HepG2 (cell line): ENCODE measurements around the gene TBC1D22A. TPM values are rescaled to one million over a fixed set of nuclear protein-coding genes. Genes with fewer than 3 reads are reported as not detected.

Experiments
- ATAC-seq: fragments of 200-7000 bp; cut with Tn5 transposase; 3 replicates; pipeline ENCODE4 v1.9.1; 2020; ENCODE audit warnings: mild to moderate bottlenecking, moderate library complexity
- BruUV-seq: library from RNA; stranded (reverse); fragments of 400-500 nt; replicated peaks from 2 replicates; lab custom pipeline; 2021; lab: Mats Ljungman, UMichigan
- CTCF ChIA-PET: fragments of 300-600 bp; formaldehyde crosslinking; extraction: SDS; loops from one replicate; lab custom pipeline; 2021; ENCODE audit warnings: low total read pairs, inconsistent platforms, low intra/inter-chr PET ratio; lab: Yijun Ruan, JAX
- POLR2A ChIA-PET: fragments of 350-600 bp; sonication (Branson Sonifier 250); formaldehyde crosslinking; loops from one replicate; lab custom pipeline; 2020; ENCODE audit warnings: antibody characterized with exemption, inconsistent platforms; lab: Yijun Ruan, JAX
- DNase-seq: peaks from one replicate; pipeline ENCODE4 v3.0.0-alpha.2; 2015; ENCODE audit warnings: low spot score
- FAIRE-seq: peaks from 3 replicates; lab custom pipeline; 2011; peaks lifted over from hg19 to GRCh38; lab: Jason Lieb, UNC
- H2AFZ ChIP-seq: one replicate; pipeline ENCODE4 v1.6.1; 2011; ENCODE audit warnings: low read length, inconsistent platforms
- H3K27ac ChIP-seq: fragments of 300-600 bp; 3 replicates; pipeline ENCODE4 v1.8.0; 2011; ENCODE audit warnings: mixed run types, mild to moderate bottlenecking, mixed read lengths, low read length, inconsistent platforms; ENCODE audit not compliant: insufficient read depth; ENCODE audit errors: extremely low read length
- H3K27me3 ChIP-seq, 2 experiments: fragments of 200-600 bp in 1 of 2; 2 replicates in 1 of 2; 3 replicates in 1 of 2; pipeline versions ENCODE4 v1.6.0 to v1.8.0; 2011; ENCODE audit warnings: low read length in 2 of 2, mild to moderate bottlenecking in 2 of 2, moderate library complexity in 2 of 2, inconsistent platforms in 1 of 2; ENCODE audit not compliant: insufficient read depth in 2 of 2, control insufficient read depth in 1 of 2
- H3K36me3 ChIP-seq, 2 experiments: fragments of 200-600 bp in 1 of 2; replicated peaks in 1 of 2; 2 replicates in 1 of 2; 3 replicates in 1 of 2; pipeline versions ENCODE4 v1.5.1 to v1.8.0; 2011; ENCODE audit warnings: low read length in 2 of 2, inconsistent platforms in 1 of 2; ENCODE audit not compliant: insufficient read depth in 2 of 2, control insufficient read depth in 1 of 2
- H3K4me1 ChIP-seq: 2 replicates; pipeline ENCODE4 v1.5.1; 2012; ENCODE audit warnings: low read length, inconsistent platforms; ENCODE audit not compliant: insufficient read depth
- H3K4me2 ChIP-seq: 2 replicates; pipeline ENCODE4 v1.6.0; 2011; ENCODE audit warnings: low read depth, low read length, inconsistent platforms
- H3K4me3 ChIP-seq, 3 experiments: fragments of 200-600 bp in 1 of 3; sonication (generic), shearing (Covaris generic) in 1 of 3; replicated peaks in 1 of 3; 2 replicates each; pipeline ENCODE4 v1.5.1; 2011 to 2016; ENCODE audit warnings: low read length in 3 of 3, inconsistent platforms in 2 of 3, low read depth in 2 of 3, mild to moderate bottlenecking in 2 of 3, control low read depth in 1 of 3, mixed read lengths in 1 of 3; ENCODE audit not compliant: insufficient read depth in 1 of 3
- H3K79me2 ChIP-seq: one replicate; pipeline ENCODE4 v1.6.1; 2011; ENCODE audit warnings: low read length, inconsistent platforms; ENCODE audit not compliant: insufficient read depth
- H3K9ac ChIP-seq: 2 replicates; pipeline ENCODE4 v1.6.0; 2011; ENCODE audit warnings: mild to moderate bottlenecking, low read depth, low read length, inconsistent platforms; ENCODE audit not compliant: insufficient read depth
- H3K9me3 ChIP-seq: 2 replicates; pipeline ENCODE4 v1.5.1; 2012; ENCODE audit warnings: mild to moderate bottlenecking, low read length
- H4K20me1 ChIP-seq: 2 replicates; pipeline ENCODE4 v1.6.0; 2011; ENCODE audit warnings: inconsistent platforms, mild to moderate bottlenecking, low read length, moderate library complexity; ENCODE audit not compliant: insufficient read depth
- ATF5 ChIP-seq: sonication (generic); formaldehyde crosslinking; IDR thresholded peaks from 2 replicates; pipeline ENCODE4 v1.4.0; 2020; ENCODE audit warnings: mild to moderate bottlenecking, low read depth, missing genetic modification reagents
- BORCS8-MEF2B ChIP-seq: sonication (generic); formaldehyde crosslinking; IDR thresholded peaks from 2 replicates; pipeline ENCODE4 v1.8.0; 2022; ENCODE audit warnings: mild to moderate bottlenecking, missing genetic modification reagents
- EHMT2 ChIP-seq: fragments of 200-600 bp; sonication (generic); IDR thresholded peaks from 2 replicates; pipeline ENCODE4 v1.7.0; 2017; ENCODE audit warnings: antibody characterized with exemption, low read depth, low read length, borderline replicate concordance
- FOSL1 ChIP-seq: sonication (generic); formaldehyde crosslinking; IDR thresholded peaks from 2 replicates; pipeline ENCODE4 v1.9.0; 2021; ENCODE audit warnings: missing genetic modification reagents, borderline replicate concordance
- LBX2 ChIP-seq: sonication (generic); formaldehyde crosslinking; IDR thresholded peaks from 2 replicates; pipeline ENCODE4 v1.5.0; 2020; ENCODE audit warnings: missing genetic modification reagents, mild to moderate bottlenecking, borderline replicate concordance
- SRSF9 ChIP-seq: fragments of 200-400 bp; formaldehyde crosslinking; IDR thresholded peaks from 2 replicates; pipeline ENCODE4 v1.6.1; 2018; ENCODE audit warnings: borderline replicate concordance, mild to moderate bottlenecking, low read depth, low read length; ENCODE audit not compliant: insufficient read depth, poor library complexity, severe bottlenecking
- TARDBP ChIP-seq: sonication (generic); formaldehyde crosslinking; IDR thresholded peaks from 2 replicates; pipeline ENCODE4 v1.8.0; 2022; ENCODE audit warnings: mild to moderate bottlenecking, missing genetic modification reagents
- TBX2 ChIP-seq: sonication (generic); formaldehyde crosslinking; IDR thresholded peaks from 2 replicates; pipeline ENCODE4 v1.5.0; 2020; ENCODE audit warnings: missing genetic modification reagents, mild to moderate bottlenecking, borderline replicate concordance
- ZBTB33 ChIP-seq: sonication (generic); formaldehyde crosslinking; IDR thresholded peaks from 2 replicates; pipeline ENCODE4 v1.4.0; 2020; ENCODE audit warnings: missing genetic modification reagents
- ZNF468 ChIP-seq: sonication (generic); formaldehyde crosslinking; IDR thresholded peaks from 2 replicates; pipeline ENCODE4 v1.8.0; 2022; ENCODE audit warnings: mild to moderate bottlenecking, moderate library complexity, missing genetic modification reagents
- ZNF558 ChIP-seq: sonication (generic); formaldehyde crosslinking; IDR thresholded peaks from 2 replicates; pipeline ENCODE4 v1.9.0; 2022; ENCODE audit warnings: mild to moderate bottlenecking, missing genetic modification reagents, borderline replicate concordance
- ZNF770 ChIP-seq: sonication (generic); formaldehyde crosslinking; IDR thresholded peaks from 2 replicates; pipeline ENCODE4 v1.5.0; 2020; ENCODE audit warnings: mild to moderate bottlenecking, missing genetic modification reagents
- ZSCAN25 ChIP-seq: sonication (generic); formaldehyde crosslinking; IDR thresholded peaks from 2 replicates; pipeline ENCODE4 v1.8.0; 2022; ENCODE audit warnings: mild to moderate bottlenecking, missing genetic modification reagents
- WGBS: methylation state at CpG from one replicate; pipeline ENCODE4 v1.1.6; 2017; ENCODE audit warnings: low lambda C conversion rate; 5-methylcytosine and 5-hydroxymethylcytosine counted together
- in situ Hi-C: cut with HindIII; loops from 2 replicates; pipeline ENCODE4 v1.10.0; 2017; ENCODE audit warnings: low pct_unique_long_range_greater_than_20kb; ENCODE audit not compliant: extremely low pct_ligation_motif_present
- intact Hi-C: fragments of 100-400 bp; cut with micrococcal nuclease; formaldehyde crosslinking; loops from one replicate; pipeline ENCODE4 v1.10.0; 2022; ENCODE audit not compliant: unreplicated experiment
- polyA plus RNA-seq, 8 experiments: library from polyadenylated mRNA; depleted of rRNA in 3 of 8; stranded (reverse) in 7 of 8; unstranded in 1 of 8; fragments of >200 nt; fragmentation: Illumina TruSeq in 4 of 8; extraction: Trizol in 4 of 8; gene quantifications; 2 replicates each; pipeline versions ENCODE4 v1.2.1 to v1.2.3, GENCODE V29; 2011 to 2016; ENCODE audit warnings: low read depth in 4 of 8, missing spikeins in 1 of 8, mixed read lengths in 1 of 8; ENCODE audit not compliant: insufficient read depth in 1 of 8
- total RNA-seq, 5 experiments: library from RNA; depleted of rRNA; stranded (reverse); fragments of >200 nt; fragmentation: Illumina TruSeq; extraction: Trizol; gene quantifications; 2 replicates each; pipeline ENCODE4 v1.2.3, GENCODE V29; 2016; ENCODE audit warnings: low read depth in 1 of 5

Gene TBC1D22A
- total and polyA plus RNA-seq, 2 of the 13 experiments (the other 11 are each of a cell fraction or from before 2014, with no cell fraction given): 17.3 to 18.0 TPM

GRCh38 chr22:47126344-47126811 lies 363.9 kb downstream of the TBC1D22A start:
- POLR2A ChIA-PET: no interaction called here
- no peak for TF ChIP-seq TARDBP (CRISPR knock-in tag)
- TF ChIP-seq ZBTB33: peak; percentile 64; the same call in 1 of the 2 replicates
- TF ChIP-seq, all 625 proteins: peak for 1
- 97% methylated on average over 10 of the region's 10 CpGs for WGBS
- no peak overlapping the region for H3K9ac ChIP-seq
- no peak overlapping the region for H2AFZ ChIP-seq
- no peak overlapping the region for H3K4me2 ChIP-seq
- DNase-seq: no peak
- ATAC-seq: no peak; the same call in 2 of the 3 replicates
- intact Hi-C loops (no loop called here), in situ Hi-C loops (no loop called here)
- peaks cover 7% of the 10 kb centered on the region; the same call in 1 of the 2 replicates for H3K4me1 ChIP-seq
- no peaks in the 10 kb centered on the region for H3K79me2 ChIP-seq
- CTCF ChIA-PET: no interaction called here
- H4K20me1 ChIP-seq: no peaks in the 10 kb centered on the region
- no peak overlapping the region for H3K27ac ChIP-seq
- no peak overlapping the region for H3K4me3 ChIP-seq
- H3K36me3 ChIP-seq: no peaks in the 10 kb centered on the region; a peak in 1 of 5 replicates
- FAIRE-seq: no peak
- BruUV-seq: no TSS peak
- H3K9me3 ChIP-seq: no peaks in the 10 kb centered on the region
- no peaks in the 10 kb centered on the region for H3K27me3 ChIP-seq

GRCh38 chr22:47127441-47127871 lies 365.0 kb downstream of the TBC1D22A start:
- in situ Hi-C loops: no loop called here
- no peaks in the 10 kb centered on the region for H3K79me2 ChIP-seq
- no peak overlapping the region for H3K4me2 ChIP-seq
- H3K27ac ChIP-seq: no peak overlapping the region
- H4K20me1 ChIP-seq: no peaks in the 10 kb centered on the region
- POLR2A ChIA-PET: no interaction called here
- no peak overlapping the region for H3K4me3 ChIP-seq
- no peaks in the 10 kb centered on the region for H3K36me3 ChIP-seq
- H3K9ac ChIP-seq: no peak overlapping the region
- intact Hi-C loops: no loop called here
- no peak overlapping the region for H2AFZ ChIP-seq
- no peak for DNase-seq
- no peak for ATAC-seq
- FAIRE-seq: no peak
- H3K27me3 ChIP-seq: no peaks in the 10 kb centered on the region
- no peaks in the 10 kb centered on the region for H3K4me1 ChIP-seq
- no peaks in the 10 kb centered on the region for H3K9me3 ChIP-seq
- no TSS peak for BruUV-seq
- CTCF ChIA-PET: no interaction called here
- WGBS: 94% methylated on average over 9 of the region's 15 CpGs
- TF ChIP-seq BORCS8-MEF2B (CRISPR knock-in tag) (no peak), ZNF558 (CRISPR knock-in tag) (no peak), SRSF9 (no peak), ATF5 (CRISPR knock-in tag) (no peak), FOSL1 (CRISPR knock-in tag) (no peak), TBX2 (CRISPR knock-in tag) (no peak), ZNF770 (CRISPR knock-in tag) (no peak), ZSCAN25 (CRISPR knock-in tag) (no peak), ZNF468 (CRISPR knock-in tag) (no peak), EHMT2 (no peak), LBX2 (CRISPR knock-in tag) (no peak)
